ENCODE measurements around the gene MRGPRD.
"Not testable (repeated sequence)": the region's sequence is repeated elsewhere in the genome, so short reads cannot be mapped to it uniquely, and the experiment has no call there.

The MRGPRD gene

DNA sequence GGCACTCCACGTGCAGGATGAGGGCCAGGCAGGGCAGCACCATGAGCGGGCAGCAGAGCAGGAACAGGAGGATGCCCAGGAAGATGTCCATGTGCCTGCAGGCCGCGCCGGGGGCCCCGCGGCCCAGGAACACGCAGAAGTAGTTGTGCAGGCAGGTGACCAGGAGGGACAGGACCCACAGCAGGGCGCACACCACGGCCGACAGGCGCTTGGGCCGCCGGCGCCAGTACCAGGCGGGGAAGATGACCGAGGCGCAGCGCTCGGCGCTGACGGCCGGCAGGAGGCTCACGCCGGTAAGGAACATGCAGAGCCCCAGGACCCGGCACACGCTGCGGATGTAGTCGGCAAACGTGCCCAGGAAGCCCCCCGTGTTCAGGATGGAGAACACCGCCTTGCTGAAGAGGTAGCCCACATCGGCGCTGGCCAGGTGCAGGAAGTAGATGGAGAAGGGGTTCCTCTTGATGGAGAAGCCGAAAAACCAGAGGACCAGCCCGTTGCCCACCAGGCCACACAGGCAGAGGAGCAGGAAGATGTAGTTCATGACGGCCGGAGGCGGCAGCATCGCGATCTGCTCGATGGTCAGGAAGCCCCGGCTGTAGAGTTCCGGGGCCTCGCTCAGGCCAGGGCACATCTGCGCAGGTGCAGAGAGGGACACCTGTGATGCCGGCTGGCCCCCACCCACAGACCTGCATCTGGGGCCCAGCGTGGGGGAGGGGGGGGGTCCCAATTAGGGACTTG, 25.0 kb upstream of the MRGPRD start:
- DNase-seq = no peak

DNA sequence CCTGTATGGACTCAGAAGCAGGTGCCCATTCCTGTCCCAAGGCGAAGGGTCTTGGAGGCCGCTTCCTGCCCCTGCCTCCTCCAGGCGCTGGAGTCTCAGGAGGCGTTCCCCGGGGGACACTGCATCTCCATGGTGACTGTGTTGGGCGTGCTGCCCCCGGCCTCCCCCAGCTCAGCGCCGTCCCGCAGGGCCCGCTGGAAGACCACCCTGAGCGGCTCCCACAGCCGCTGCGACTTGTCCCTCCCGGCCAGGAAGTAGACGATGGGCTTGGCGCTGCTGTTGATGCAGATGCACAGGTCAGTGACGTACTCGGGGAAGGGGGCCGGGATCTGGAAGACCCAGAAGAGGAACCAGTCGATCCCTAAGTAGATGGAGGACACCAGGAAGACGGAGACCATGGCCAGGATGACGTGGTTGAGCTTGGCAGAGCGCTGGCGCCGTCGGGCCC, 24.4 kb upstream of the MRGPRD start:
- DNase-seq = no peak

DNA sequence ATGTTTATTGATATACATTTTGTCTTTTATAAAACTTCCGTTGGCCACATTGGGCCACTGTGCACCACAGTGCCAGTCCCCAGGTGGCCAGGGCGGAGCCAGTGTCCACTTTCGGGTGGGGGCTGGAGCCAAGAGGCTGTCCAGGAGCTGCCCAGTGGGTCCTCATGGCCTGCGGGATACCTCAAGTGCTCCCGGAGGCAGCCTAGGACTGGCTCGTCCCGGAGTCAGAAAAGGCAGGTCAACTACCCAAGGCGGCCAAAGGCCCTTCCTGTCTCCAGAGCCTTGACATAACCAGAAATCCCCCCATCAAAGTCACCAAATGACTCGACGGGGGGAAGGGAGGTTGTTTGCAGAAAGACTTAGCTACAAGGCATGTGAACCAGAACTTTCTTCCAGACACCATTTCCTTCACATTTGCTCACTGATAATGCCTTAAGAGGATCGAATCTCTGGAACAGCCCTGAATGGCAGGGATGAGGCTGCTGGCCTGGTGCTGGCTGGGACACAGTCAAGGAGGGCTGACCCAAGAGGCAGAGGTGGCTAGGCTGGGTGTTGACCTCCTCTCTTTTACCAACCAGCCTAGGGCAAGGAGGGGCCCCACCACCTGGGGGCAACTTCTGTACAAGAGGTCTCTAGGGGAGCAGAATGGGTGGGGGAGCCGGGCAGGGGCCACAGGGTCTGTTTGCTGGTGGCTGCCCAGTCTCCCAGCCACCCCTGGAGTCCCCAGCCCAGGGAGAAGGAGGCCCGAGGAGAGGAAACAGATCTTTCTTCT, 23.8 kb upstream of the MRGPRD start:
- no peak for DNase-seq

DNA sequence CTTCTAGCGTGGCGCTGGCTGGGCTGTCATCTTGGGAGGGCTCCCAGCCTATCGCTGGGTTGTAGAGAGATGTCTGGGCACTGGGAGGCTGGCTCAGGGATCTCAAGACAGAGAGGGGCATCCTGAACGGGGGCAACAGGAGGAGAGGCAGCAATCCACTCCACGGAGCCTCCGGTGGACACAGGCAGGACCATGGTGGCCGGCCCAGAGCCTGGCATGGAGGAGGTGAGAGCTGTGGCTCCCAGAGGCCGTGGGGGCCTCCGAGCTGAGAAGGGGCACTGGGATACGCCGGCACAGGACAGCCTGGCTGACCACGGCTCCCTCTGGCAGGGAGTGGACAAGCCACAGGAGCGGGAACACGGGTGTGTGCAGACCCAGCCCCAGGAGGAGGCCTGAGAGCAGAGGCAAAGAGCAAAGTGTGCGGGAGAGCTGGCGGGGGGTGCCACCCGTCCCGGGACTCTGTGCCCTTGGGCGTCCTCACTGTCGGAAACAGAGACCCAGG, 23.1 kb upstream of the MRGPRD start:
- DNase-seq = no peak

DNA sequence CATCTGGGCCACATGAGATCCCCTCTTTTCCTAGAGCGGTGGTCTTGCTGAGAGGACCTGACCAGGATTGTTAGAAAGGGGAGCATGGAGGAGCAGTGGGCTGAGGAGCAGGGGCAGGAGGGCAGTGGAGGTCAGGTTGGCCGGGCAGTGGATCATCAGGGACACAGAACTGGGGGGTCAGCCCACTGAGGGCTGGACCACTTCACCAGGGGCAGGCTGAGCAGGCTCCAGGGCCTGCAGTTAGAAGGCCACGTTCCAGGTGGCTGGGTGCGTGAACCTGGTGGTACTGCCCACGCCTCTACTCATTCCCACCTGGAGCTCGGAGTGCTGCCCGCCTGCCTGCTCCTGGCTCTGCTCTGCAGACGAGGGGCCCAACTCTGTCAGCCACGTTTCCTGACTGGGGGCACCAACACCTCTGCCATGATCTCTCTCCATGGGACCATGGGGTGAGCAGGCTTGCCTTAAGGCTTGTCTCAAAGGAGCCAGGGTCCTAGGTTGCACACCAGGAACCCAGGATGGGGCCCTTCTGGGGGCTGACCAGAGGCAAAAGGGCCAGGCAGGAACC, 22.6 kb upstream of the MRGPRD start:
- DNase-seq = no peak

DNA sequence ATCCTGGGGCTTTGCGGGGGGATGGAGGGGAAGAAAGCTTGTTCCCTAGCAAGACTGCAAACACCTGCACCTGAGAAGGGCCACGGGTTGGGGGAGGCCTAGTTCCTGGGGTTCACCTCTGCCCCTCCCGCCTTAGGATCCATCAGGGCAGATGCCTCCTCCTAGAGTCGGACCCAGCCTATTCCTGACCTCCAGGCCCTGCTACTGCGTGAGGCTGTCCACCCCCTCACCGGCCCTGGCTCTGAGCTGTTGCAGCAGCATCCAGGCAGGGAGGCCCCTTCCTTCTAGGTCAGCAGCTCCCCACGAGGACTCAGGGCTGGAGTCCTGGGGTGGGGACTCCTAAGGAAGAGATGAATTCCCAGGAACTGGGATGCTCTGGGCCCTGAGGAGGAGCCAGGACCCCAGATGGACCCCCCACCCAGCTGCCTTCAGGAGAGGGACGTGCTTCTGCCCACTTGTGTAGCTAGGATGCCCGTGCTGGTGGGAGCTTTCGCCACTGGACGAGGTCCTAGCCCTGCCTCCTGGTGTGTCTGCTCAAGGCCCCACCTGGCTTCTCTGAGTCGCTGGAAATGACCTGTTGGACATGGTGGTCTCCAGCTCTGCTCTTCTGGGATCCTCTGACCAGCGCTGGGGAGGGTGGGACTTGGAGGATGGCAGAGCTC, 21.9 kb upstream of the MRGPRD start:
- no peak for DNase-seq

DNA sequence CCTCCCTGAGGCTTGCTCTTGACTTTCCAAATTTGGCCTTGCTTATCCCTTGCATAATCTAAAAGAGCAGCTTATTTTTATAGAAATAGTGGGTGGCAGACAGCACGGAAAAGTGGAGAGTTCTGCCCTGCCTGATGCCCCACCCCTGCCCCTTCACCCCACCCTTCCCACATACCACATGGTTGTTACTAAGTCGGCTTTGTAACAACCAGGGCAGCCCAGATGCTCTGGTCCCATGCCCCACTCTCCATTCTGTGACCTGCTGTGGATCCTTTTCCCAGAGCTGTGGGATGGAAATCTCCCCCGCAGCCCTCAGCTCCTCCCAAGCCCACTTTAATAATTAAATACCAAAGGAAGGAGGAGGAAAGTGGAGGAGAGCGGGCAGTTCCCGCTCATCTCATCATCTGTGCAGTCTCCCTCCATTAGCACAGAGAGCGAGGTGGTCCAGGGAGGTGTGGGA, 21.4 kb upstream of the MRGPRD start:
- DNase-seq = no peak

DNA sequence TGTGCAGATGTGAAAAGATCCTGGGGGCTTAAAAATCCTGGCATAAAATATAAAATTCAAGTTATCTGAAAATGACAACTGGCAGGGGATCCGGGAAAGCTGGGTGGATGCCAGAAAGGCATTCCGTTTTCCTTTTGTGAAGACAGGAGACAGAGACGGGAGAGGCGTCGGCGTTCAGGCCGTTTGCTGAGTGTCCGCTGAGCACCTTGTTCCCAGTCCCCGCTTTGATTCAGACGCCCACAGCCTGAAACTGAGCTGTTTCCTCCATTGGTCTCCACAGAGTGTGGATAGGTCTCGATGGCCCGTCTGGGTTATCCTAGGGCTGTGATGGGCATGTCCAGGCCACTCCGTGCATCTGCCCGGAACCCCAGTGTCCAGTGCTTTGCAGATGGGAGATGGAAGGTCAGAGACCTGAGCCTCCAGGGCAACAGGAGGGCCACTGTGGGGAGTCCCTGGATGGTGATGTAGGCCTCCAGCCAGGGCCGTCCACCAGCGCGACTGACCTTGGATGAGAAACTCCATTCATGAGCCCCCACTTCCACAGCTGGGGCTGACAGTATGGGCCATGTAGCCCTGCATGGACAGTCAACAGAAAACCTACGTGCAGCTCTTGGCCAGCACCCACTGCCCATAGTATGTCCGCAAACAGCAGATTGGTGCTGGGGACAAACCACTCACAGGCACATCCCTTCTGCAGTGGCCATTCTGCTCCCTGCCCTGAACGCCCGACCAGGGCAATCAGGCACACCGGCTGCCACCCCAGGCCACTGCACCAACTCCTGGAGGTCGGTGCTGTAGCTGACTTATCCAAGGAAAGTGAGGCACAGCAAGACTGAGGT, 20.7 kb upstream of the MRGPRD start:
- DNase-seq = no peak

DNA sequence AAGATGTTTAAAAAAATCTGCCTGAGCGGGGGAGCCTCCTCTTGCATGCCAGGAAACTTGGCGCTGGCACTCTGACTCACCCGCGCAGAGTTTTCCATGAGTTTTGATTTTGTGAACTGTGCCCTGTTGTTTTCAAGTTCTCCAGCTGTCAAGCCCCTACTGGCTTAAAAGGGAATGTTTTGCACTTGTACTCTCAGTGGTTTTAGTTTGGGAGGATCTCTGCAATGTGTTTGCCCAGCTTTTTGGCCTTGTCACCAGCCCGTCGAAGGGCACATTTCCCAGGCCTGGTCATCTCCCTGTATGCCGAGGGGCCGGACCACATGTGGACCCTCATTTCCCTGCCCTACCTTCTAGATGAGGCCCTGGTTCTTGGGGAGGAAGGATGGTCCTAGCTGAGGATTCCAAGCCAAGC, 20.1 kb upstream of the MRGPRD start:
- peak in 1 of 14 donors; percentile 21 for DNase-seq

DNA sequence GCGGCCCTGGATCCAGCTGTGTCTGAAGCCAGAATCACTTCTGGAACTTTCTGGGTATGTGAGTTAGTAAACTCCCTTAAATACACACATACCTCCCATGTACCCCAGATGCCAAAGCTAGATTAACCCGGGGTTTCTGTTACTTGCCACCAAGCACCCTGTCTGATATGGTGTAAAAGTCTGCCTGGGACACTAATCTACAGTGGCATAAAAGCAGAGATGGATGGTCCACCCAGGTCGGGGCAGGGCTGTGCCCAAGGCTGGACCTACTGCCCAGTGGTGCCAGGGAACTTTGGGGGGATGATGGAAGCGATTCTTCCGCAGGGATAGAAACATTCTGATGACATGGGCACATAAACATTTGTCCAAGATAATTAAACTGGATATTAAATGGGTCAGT, 19.6 kb upstream of the MRGPRD start:
- no peak for DNase-seq

DNA sequence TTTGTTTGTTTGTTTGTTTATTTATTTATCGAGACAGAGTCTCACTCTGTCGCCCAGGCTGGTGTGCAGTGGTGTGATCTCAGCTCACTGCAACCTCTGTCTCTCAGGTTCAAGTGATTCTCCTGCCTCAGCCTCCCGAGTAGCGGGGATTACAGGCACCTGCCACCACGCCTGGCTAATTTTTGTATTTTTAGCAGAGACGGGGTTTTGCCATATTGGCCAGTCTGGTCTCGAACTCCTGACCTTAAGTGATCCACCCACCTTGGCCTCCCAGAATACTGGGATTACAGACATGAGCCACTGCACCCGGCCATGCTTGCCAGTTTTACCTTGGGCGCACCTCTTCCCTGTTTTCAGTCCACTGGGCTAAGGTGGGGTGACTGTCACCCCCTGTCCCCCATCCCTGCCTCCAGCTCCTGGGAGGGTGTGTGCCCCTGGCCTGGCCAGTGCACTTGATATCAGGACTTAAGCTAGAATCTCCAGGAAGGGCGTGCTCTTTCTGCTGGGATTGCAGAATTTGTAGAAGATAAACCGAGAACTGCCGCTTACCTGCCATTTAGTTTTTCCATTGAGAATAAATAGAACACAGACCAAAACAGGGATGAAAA, 19.1 kb upstream of the MRGPRD start:
- DNase-seq = not testable (repeated sequence)

DNA sequence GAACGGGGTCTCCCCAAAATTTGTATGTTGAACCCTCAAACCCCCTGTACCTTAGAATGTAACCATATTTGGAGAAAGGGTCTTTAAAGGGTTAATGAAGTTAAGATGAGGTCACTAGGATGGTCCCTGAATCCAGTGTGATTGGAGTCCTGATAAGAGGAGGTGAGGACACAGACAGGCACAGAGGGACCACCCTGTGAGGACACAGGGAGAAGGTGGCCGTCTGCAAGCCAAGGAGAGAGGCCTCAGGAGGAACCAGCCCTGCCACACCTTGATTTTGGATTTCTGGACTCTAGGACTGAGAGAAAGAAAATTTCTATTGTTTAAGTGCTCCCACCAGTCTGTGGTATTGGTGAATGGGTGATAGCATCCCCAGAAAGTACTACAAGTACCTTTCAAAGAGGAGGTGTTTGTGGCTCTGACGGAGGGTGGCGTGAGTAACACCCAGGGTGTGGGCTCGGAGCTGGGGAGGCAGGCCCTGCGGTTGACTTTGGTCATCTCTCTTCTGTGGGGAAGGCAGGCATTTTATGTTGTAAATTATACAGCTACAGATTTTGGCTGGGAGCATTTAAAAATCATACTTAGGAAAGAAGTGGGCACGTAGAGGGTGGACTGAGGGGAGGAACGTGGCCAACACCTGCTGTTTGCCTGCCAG, 18.4 kb upstream of the MRGPRD start:
- no peak for DNase-seq

DNA sequence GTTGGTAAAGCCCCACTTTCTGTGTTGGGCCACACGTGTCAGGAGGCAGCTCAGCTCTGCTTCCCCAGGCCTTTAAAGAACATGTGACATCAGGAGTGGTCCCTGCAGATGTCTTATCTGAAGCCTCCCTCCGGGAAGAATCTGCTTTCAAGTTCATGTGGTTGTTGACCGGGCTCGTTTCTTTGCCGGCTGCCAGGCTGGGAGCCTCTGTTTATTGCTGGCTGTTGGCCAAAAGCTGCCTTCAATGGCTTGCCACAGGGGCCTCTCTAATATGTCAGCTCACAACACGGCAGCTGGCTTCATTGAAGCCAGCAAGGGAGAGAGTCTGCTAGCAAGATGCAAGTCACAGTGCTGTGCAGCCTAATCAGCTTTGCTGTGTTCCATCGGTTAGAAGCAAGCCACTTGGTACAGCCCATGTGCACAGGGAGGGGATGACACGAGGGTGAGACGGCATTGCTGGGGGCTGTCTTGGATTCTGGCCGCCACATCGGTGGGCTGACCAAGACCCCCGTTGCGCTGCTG, 17.7 kb upstream of the MRGPRD start:
- DNase-seq = peak in 3 of 14 donors; percentile 13 to 46 (median 15)

DNA sequence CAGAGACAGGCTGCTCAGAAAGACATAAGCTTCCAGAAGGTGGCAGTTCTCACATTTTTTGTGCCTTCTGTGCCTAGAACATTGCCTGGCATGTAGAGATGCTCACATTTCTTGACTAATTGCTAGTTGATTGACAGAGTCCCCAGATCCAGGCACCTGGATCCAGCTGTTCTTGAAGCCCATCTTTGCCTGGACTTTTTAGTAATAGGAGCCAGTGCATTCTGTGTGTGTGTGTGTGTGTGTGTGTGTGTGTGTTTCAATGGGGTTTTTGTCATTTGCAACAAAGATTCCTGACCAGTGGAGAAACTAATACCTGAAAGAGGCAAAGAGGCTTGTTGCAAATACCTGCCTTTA, 17.2 kb upstream of the MRGPRD start:
- DNase-seq = no peak

DNA sequence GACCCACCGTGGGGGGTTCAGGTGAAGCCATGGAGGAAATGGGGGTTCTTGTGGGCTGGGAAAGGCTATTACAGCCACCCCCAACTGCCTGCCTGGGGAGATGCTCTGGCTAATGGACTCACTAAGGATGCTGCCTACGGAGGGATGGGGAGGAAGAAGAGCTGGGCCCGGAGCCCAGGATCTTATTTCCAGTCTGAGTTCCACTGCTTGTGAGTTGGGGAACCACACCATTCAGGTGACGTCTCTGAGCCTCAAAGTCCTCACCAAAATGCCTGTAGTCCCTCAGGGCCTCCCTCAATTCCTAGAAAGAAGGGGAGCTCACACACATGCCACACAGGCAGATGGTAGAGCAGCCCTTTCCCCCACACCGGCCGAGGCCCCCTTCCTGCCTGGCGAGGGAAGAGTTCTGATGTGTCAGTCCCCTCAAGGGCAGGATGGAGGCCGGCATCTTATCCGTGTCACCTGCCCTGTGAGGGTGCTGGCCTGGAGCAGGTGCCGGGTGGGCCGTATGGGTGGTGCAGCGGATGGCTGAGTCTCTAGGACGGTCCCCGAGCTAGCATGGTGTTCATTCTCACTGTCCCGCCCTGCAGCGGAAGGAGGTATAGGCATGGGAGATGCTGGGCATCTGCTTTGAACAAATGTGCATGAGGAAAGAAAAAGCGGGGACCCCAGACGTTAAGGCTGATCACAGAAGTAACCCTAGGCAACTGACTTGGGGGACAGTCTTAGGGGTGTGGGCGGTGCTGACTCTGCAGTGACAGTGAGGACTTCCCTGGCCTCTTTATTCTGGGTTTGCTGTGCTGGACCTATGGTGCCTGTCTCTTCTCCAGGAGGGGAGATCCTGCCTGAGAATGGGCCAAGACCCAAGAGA, 16.6 kb upstream of the MRGPRD start:
- DNase-seq = no peak

DNA sequence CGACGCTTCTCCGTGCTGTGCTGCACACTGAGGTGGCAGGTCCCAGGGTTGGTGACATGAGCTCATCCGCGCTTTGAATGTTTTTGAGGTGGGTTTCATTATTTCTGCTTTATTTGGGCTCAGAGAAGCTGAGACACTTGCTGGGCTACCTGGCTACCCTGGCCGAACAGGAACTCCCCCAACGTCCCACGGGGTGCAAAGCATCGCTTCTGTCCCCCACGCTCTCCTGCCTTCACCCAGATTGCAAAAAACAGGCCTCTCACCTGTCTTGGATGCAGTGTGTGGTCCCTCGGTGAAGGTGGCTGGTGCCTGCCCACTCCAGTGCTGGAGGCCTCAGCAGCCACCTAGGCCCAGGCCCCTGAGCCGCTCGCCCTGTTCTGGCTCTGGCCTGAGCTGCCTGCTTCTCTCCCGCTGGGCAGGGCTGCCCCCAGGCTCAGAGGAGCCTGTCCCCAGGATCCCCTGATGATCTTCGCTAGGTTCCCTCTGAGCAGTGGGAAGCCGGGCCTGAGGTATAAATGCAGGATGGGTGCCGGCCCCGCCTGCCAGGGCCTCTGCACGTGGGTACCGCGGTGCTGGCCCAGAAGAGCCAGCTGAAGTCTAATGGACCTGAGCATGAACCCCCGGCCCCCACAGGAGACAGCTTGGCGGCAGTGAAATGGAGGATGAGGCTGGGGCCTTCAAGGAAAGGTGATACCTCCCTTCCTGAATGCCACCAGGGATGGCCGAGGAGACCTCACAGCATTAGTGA, 15.8 kb upstream of the MRGPRD start:
- DNase-seq = no peak

DNA sequence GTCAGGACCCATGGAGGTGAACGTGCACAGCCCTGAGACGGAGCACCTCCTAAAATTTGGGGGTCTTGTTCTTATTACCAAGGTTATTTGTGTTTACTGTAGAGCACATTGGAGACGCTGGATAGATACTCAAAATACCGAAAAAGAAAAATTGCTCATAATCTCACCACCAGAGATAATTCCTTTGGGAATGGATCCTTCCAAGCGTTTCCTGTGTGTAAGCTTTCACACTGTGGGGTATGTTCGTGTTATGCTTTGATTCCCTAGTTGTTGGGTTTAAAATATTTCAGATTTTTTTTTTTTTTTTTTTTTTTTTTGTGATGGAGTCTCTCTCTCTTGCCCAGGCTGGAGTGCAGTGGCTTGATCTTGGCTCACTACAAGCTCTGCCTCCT, 14.1 kb upstream of the MRGPRD start:
- no peak for DNase-seq

DNA sequence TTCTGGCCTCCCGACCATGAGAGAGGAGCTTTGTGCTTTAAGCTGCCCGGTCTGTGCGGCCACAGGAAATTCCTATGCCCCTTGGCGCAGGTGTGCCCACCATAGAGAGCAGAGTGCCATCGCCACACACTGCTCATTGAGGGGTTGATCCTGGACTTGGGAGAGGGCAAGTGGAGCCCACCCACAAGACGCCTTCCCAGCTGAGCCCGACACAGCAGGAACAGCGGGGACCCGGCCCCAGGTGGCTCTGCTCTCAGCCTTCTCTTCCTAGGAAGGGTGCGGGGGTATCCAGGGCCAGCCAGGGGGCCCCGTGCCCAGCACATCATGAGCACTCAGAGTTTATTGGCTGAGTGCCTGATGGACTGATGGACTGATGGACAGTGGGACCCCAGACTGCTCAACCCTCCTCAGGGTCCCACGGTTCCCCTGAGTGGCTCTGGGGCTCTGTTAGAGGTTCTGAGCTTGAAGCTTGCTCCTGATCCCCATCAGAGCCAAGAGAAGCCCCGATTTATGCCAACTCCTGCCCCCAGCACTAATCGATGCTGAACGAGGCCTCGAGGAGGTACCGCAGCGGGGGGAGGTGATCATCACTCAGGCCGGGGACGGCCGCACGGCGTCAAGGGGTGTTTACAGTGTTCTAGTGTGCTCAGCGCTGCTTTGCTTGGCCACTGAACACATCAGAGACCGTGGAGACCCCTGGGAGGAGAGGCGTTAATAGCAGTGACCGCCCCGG, 13.5 kb upstream of the MRGPRD start:
- no peak for DNase-seq

All from C1 segment of cervical spinal cord (tissue), 14 donors.